Parathyroid adenoma (tissue), 2 donors: ENCODE results near the gene CLEC16A.

Source experiments
- H2AFZ ChIP-seq: fragments of 300-600 bp; sonication (generic); one replicate; pipeline ENCODE4 v1.7.0; 2017; ENCODE audit warnings: antibody characterized with exemption, mild to moderate bottlenecking
- H3K27ac ChIP-seq: fragments of 300-600 bp; sonication (generic); one replicate; pipeline ENCODE4 v1.7.0; 2017
- H3K27me3 ChIP-seq: fragments of 300-600 bp; sonication (generic); one replicate; pipeline ENCODE4 v1.7.0; 2017; ENCODE audit warnings: low read length; ENCODE audit not compliant: control insufficient read depth, insufficient read depth
- H3K36me3 ChIP-seq: fragments of 300-600 bp; sonication (generic); one replicate; pipeline ENCODE4 v1.7.0; 2017; ENCODE audit warnings: low read length; ENCODE audit not compliant: control insufficient read depth, insufficient read depth
- H3K4me1 ChIP-seq: fragments of 300-600 bp; sonication (generic); one replicate; pipeline ENCODE4 v1.7.0; 2017; ENCODE audit warnings: control low read depth
- H3K4me2 ChIP-seq: fragments of 300-600 bp; sonication (generic); one replicate; pipeline ENCODE4 v1.7.0; 2017; ENCODE audit warnings: low read length
- H3K4me3 ChIP-seq: fragments of 300-600 bp; sonication (generic); one replicate; pipeline ENCODE4 v1.7.0; 2017; ENCODE audit warnings: low read depth, low read length
- H3K79me2 ChIP-seq: fragments of 300-600 bp; sonication (generic); one replicate; pipeline ENCODE4 v1.7.0; 2017; ENCODE audit warnings: control low read depth
- H3K9ac ChIP-seq: fragments of 300-600 bp; sonication (generic); one replicate; pipeline ENCODE4 v1.7.0; 2017; ENCODE audit warnings: mild to moderate bottlenecking
- H3K9me3 ChIP-seq: fragments of 300-600 bp; sonication (generic); one replicate; pipeline ENCODE4 v1.7.0; 2017; ENCODE audit warnings: low read length; ENCODE audit not compliant: control insufficient read depth
- CTCF ChIP-seq: fragments of 300-600 bp; sonication (generic); IDR thresholded peaks from one replicate; pipeline ENCODE4 v1.7.0; 2017; ENCODE audit warnings: antibody characterized with exemption, mild to moderate bottlenecking
- donor health status: primary hyperparathyroidism.

Gene CLEC16A

GRCh38 chr16:11072420-11073153, 128.2 kb downstream of the CLEC16A start:
- no peak overlapping the region for H3K27ac ChIP-seq
- no peaks in the 10 kb centered on the region for H3K9me3 ChIP-seq

GRCh38 chr16:11073407-11073999, 129.1 kb downstream of the CLEC16A start:
- H3K36me3 ChIP-seq = no peaks in the 10 kb centered on the region
- TF ChIP-seq CTCF = no peak
- no peaks in the 10 kb centered on the region for H3K9me3 ChIP-seq

More at GRCh38 chr16:11072420-11073153, 128.2 kb downstream of the CLEC16A start:
- no peak overlapping the region for H3K4me3 ChIP-seq
- H2AFZ ChIP-seq = no peak overlapping the region
- H3K79me2 ChIP-seq = no peaks in the 10 kb centered on the region
- H3K27me3 ChIP-seq = no peaks in the 10 kb centered on the region
- H3K9ac ChIP-seq = no peak overlapping the region
- TF ChIP-seq CTCF = no peak
- no peak overlapping the region for H3K4me2 ChIP-seq
- H3K36me3 ChIP-seq = no peaks in the 10 kb centered on the region
- H3K4me1 ChIP-seq = peaks cover 12% of the 10 kb centered on the region

GRCh38 chr16:11074131-11074530, 129.8 kb downstream of the CLEC16A start:
- Histone ChIP-seq H3K9ac (no peak overlapping the region), H3K27ac (no peak overlapping the region), H3K4me1 (peaks cover 12% of the 10 kb centered on the region), H3K79me2 (no peaks in the 10 kb centered on the region), H3K4me2 (no peak overlapping the region), H3K9me3 (no peaks in the 10 kb centered on the region), H3K27me3 (no peaks in the 10 kb centered on the region), H3K4me3 (no peak overlapping the region), H2AFZ (no peak overlapping the region), H3K36me3 (no peaks in the 10 kb centered on the region)
- TF ChIP-seq CTCF = no peak

More at GRCh38 chr16:11073407-11073999, 129.1 kb downstream of the CLEC16A start:
- H3K9ac ChIP-seq = no peak overlapping the region
- peaks cover 12% of the 10 kb centered on the region for H3K4me1 ChIP-seq
- no peak overlapping the region for H3K4me3 ChIP-seq
- H2AFZ ChIP-seq = no peak overlapping the region
- no peak overlapping the region for H3K27ac ChIP-seq
- H3K27me3 ChIP-seq = no peaks in the 10 kb centered on the region
- H3K4me2 ChIP-seq = no peak overlapping the region
- H3K79me2 ChIP-seq = no peaks in the 10 kb centered on the region

- H3K9ac ChIP-seq = no peak overlapping the region
- H3K4me3 ChIP-seq = no peak overlapping the region
- no peaks in the 10 kb centered on the region for H3K9me3 ChIP-seq
- TF ChIP-seq CTCF = no peak
- H3K27ac ChIP-seq = no peak overlapping the region
- H3K79me2 ChIP-seq = no peaks in the 10 kb centered on the region
- H3K4me1 ChIP-seq = peaks cover 21% of the 10 kb centered on the region
- no peaks in the 10 kb centered on the region for H3K36me3 ChIP-seq
- no peak overlapping the region for H3K4me2 ChIP-seq
- H2AFZ ChIP-seq = no peak overlapping the region
- no peaks in the 10 kb centered on the region for H3K27me3 ChIP-seq
Observed at GRCh38 chr16:11075163-11075562, 130.8 kb downstream of the CLEC16A start.
